Right cardiac atrium (tissue), 5 donors: ENCODE data around the gene AGBL4. TPM values are rescaled to one million over a fixed set of nuclear protein-coding genes. Genes with fewer than 3 reads are reported as not detected.

Experiments used
- ATAC-seq, 2 donors: fragments of 200-7000 bp; cut with Tn5 transposase; one replicate each; pipeline versions ENCODE4 v1.8.0 to v1.9.1; 2020; ENCODE audit warnings: moderate library complexity in 2 of 2, mild to moderate bottlenecking in 1 of 2
- DNase-seq, 3 donors: peaks; one replicate each; pipeline ENCODE4 v3.0.0-alpha.2; 2020
- H3K27ac ChIP-seq: one replicate; pipeline ENCODE4 v1.5.1; 2013; ENCODE audit warnings: mild to moderate bottlenecking, low read length, control low read depth, moderate library complexity
- H3K27me3 ChIP-seq: one replicate; pipeline ENCODE4 v1.6.1; 2013; ENCODE audit not compliant: control insufficient read depth, insufficient read depth
- H3K4me1 ChIP-seq: one replicate; pipeline ENCODE4 v1.6.1; 2013; ENCODE audit warnings: low read length; ENCODE audit not compliant: control insufficient read depth, insufficient read depth
- H3K4me3 ChIP-seq: one replicate; pipeline ENCODE4 v1.5.1; 2013; ENCODE audit warnings: low read length, control low read depth
- H3K9me3 ChIP-seq: one replicate; pipeline ENCODE4 v1.6.1; 2013; ENCODE audit warnings: low read length; ENCODE audit not compliant: control insufficient read depth
- WGBS: extraction: QIAGEN DNeasy Blood & Tissue Kit; methylation state at CpG from one replicate; pipeline ENCODE4 v1.1.7; 2013; 5-methylcytosine and 5-hydroxymethylcytosine counted together
- intact Hi-C, 4 donors: fragments of 100-400 bp; cut with DNase I; formaldehyde crosslinking; loops; one replicate each; pipeline versions ENCODE4 v1.11.0 to v1.14.0; 2022 to 2023
- polyA plus RNA-seq: library from polyadenylated mRNA; stranded (reverse); fragments of 200-250 nt; gene quantifications from one replicate; pipeline ENCODE4 v1.2.3, GENCODE V29; 2013
- total RNA-seq, 4 donors: library from RNA; stranded (reverse); fragmentation: NEBNext Ultra II Directional; extraction: Animal tissue kit (Norgen Biotek cat#: 25700); gene quantifications; one replicate each; pipeline ENCODE4 v1.2.1, GENCODE V29; 2021
- donor health status: healthy with polysubstance abuse.
- donor health status: DM: no; HTN: yes; CAD: no.
- donor health status: DM: no; HTN: no; CAD: no.
- donor health status: DM: no; HTN: yes; CAD: no; lungs with severe emphysema.
- donor health status: DM: yes; HTN: yes; CAD: no.

AGBL4 gene
- total and polyA plus RNA-seq, 5 donors = 1.1 to 4.3 (median 4.0) TPM

GRCh38 chr1:48645883-48646282 is 1377.9 kb downstream of the AGBL4 start:
- intact Hi-C loops = no loop called here
- H3K27ac ChIP-seq = no peak overlapping the region
- DNase-seq = no peak
- peak in 1 of 2 donors; percentile 33 for ATAC-seq
- no peak overlapping the region for H3K4me3 ChIP-seq
- 72% methylated on average over 4 of the region's 4 CpGs for WGBS
- no peaks in the 10 kb centered on the region for H3K27me3 ChIP-seq
- no peaks in the 10 kb centered on the region for H3K9me3 ChIP-seq
- no peaks in the 10 kb centered on the region for H3K4me1 ChIP-seq

GRCh38 chr1:48644905-48645605 is 1378.7 kb downstream of the AGBL4 start:
- WGBS = 71% methylated on average over 3 of the region's 3 CpGs
- ATAC-seq (no peak), DNase-seq (no peak)
- intact Hi-C loops = no loop called here
- no peak overlapping the region for H3K4me3 ChIP-seq
- no peaks in the 10 kb centered on the region for H3K4me1 ChIP-seq
- no peaks in the 10 kb centered on the region for H3K9me3 ChIP-seq
- H3K27me3 ChIP-seq = no peaks in the 10 kb centered on the region
- H3K27ac ChIP-seq = no peak overlapping the region

GRCh38 chr1:48644190-48644900 is 1379.4 kb downstream of the AGBL4 start:
- Histone ChIP-seq H3K4me1 (no peaks in the 10 kb centered on the region), H3K27me3 (no peaks in the 10 kb centered on the region), H3K9me3 (no peaks in the 10 kb centered on the region), H3K27ac (no peak overlapping the region), H3K4me3 (no peak overlapping the region)
- intact Hi-C loops = no loop called here
- no peak for ATAC-seq
- no peak for DNase-seq
- 64% methylated on average over 7 of the region's 7 CpGs for WGBS

- DNase-seq = no peak
- H3K27me3 ChIP-seq = no peaks in the 10 kb centered on the region
- no peak overlapping the region for H3K27ac ChIP-seq
- intact Hi-C loops = no loop called here
- no peak overlapping the region for H3K4me3 ChIP-seq
- WGBS = 86% methylated on average over 1 of the region's 1 CpG
- H3K4me1 ChIP-seq = no peaks in the 10 kb centered on the region
- ATAC-seq = no peak
- H3K9me3 ChIP-seq = no peaks in the 10 kb centered on the region
Observed at GRCh38 chr1:48643193-48643592, 1380.6 kb downstream of the AGBL4 start.

GRCh38 chr1:48640836-48641492 is 1382.8 kb downstream of the AGBL4 start:
- WGBS = 79% methylated on average over 5 of the region's 5 CpGs

GRCh38 chr1:48629867-48630266 is 1393.9 kb downstream of the AGBL4 start:
- Histone ChIP-seq H3K9me3 (no peaks in the 10 kb centered on the region), H3K4me1 (no peaks in the 10 kb centered on the region), H3K27me3 (no peaks in the 10 kb centered on the region), H3K4me3 (no peak overlapping the region), H3K27ac (no peak overlapping the region)
- ATAC-seq (no peak), DNase-seq (no peak)
- intact Hi-C loops = no loop called here
- 88% methylated on average over 3 of the region's 3 CpGs for WGBS

More at GRCh38 chr1:48640836-48641492, 1382.8 kb downstream of the AGBL4 start:
- no peak for ATAC-seq
- Histone ChIP-seq H3K27ac (no peak overlapping the region), H3K4me3 (no peak overlapping the region), H3K4me1 (no peaks in the 10 kb centered on the region), H3K27me3 (no peaks in the 10 kb centered on the region), H3K9me3 (no peaks in the 10 kb centered on the region)
- intact Hi-C loops = no loop called here
- no peak for DNase-seq

- Histone ChIP-seq H3K9me3 (no peaks in the 10 kb centered on the region), H3K27me3 (no peaks in the 10 kb centered on the region), H3K27ac (no peak overlapping the region), H3K4me3 (no peak overlapping the region), H3K4me1 (no peaks in the 10 kb centered on the region)
- no peak for DNase-seq
- WGBS = 23% methylated on average over 5 of the region's 5 CpGs
- ATAC-seq = no peak
- intact Hi-C loops = no loop called here
Observed at GRCh38 chr1:48627486-48627885, 1396.3 kb downstream of the AGBL4 start.

- Histone ChIP-seq H3K27ac (no peak overlapping the region), H3K4me1 (no peaks in the 10 kb centered on the region), H3K9me3 (no peaks in the 10 kb centered on the region), H3K27me3 (no peaks in the 10 kb centered on the region), H3K4me3 (no peak overlapping the region)
- DNase-seq = peak in 2 of 3 donors; percentile 44 to 45
- ATAC-seq = no peak
- intact Hi-C loops = no loop called here
- 47% methylated on average over 9 of the region's 9 CpGs for WGBS
Observed at GRCh38 chr1:48619539-48619938, 1404.2 kb downstream of the AGBL4 start.

GRCh38 chr1:48617252-48617651 is 1406.5 kb downstream of the AGBL4 start:
- no peaks in the 10 kb centered on the region for H3K4me1 ChIP-seq
- WGBS = 47% methylated on average over 3 of the region's 3 CpGs
- ATAC-seq (no peak), DNase-seq (no peak)
- intact Hi-C loops = no loop called here
- no peak overlapping the region for H3K4me3 ChIP-seq
- H3K9me3 ChIP-seq = no peaks in the 10 kb centered on the region
- no peak overlapping the region for H3K27ac ChIP-seq
- H3K27me3 ChIP-seq = no peaks in the 10 kb centered on the region

- no peaks in the 10 kb centered on the region for H3K9me3 ChIP-seq
- 46% methylated on average over 2 of the region's 2 CpGs for WGBS
- ATAC-seq (no peak), DNase-seq (no peak)
- intact Hi-C loops = no loop called here
- H3K4me1 ChIP-seq = no peaks in the 10 kb centered on the region
- no peaks in the 10 kb centered on the region for H3K27me3 ChIP-seq
- H3K4me3 ChIP-seq = no peak overlapping the region
- no peak overlapping the region for H3K27ac ChIP-seq
Observed at GRCh38 chr1:48616710-48617109, 1407.0 kb downstream of the AGBL4 start.

GRCh38 chr1:48611841-48612240 is 1411.9 kb downstream of the AGBL4 start:
- H3K4me3 ChIP-seq = no peak overlapping the region
- H3K27ac ChIP-seq = no peak overlapping the region
- H3K4me1 ChIP-seq = no peaks in the 10 kb centered on the region
- H3K27me3 ChIP-seq = no peaks in the 10 kb centered on the region
- intact Hi-C loops = no loop called here
- DNase-seq (no peak), ATAC-seq (no peak)
- 72% methylated on average over 2 of the region's 2 CpGs for WGBS
- no peaks in the 10 kb centered on the region for H3K9me3 ChIP-seq
